Measurements from ENCODE around the gene GRAMD1B.

DNA sequence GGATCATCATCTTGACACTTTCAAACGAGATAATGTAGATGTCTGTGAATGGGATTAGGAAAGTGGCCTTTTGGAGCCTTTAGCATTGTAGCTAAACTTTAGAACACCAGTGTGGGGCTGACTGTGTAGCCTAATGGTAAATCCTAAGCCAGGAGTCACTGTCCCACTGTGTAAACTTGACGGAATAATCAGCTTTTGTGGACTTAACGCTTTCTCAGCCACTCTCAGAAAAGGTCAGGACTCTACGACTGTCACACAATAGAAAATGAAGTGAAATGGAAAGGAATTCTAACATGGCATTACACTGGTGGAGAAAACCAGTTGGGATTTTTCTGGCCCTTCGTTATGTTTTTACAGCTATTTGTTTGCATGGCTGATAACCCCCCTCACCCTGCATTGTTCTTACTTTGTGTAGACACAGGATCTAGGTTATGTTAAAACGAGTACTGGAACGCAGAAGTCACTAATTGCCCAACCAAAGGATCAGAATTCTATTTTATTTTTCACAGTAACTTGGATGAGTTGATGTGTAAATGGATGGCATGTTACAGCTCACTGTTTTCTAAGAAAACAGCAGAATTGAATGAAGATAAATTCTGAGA lies 22.0 kb upstream of the GRAMD1B start:
- TF ChIP-seq, protein P1, sequence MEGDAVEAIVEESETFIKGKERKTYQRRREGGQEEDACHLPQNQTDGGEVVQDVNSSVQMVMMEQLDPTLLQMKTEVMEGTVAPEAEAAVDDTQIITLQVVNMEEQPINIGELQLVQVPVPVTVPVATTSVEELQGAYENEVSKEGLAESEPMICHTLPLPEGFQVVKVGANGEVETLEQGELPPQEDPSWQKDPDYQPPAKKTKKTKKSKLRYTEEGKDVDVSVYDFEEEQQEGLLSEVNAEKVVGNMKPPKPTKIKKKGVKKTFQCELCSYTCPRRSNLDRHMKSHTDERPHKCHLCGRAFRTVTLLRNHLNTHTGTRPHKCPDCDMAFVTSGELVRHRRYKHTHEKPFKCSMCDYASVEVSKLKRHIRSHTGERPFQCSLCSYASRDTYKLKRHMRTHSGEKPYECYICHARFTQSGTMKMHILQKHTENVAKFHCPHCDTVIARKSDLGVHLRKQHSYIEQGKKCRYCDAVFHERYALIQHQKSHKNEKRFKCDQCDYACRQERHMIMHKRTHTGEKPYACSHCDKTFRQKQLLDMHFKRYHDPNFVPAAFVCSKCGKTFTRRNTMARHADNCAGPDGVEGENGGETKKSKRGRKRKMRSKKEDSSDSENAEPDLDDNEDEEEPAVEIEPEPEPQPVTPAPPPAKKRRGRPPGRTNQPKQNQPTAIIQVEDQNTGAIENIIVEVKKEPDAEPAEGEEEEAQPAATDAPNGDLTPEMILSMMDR (conservative IDR thresholded peaks at IDR 0.05 in 1 of 2, IDR thresholded peaks at IDR 0.05 in 1 of 2; ENCODE audit: low read depth in 1 of 2, low read length in 2 of 2): no peak
- TF ChIP-seq EZH2 (IDR thresholded peaks at IDR 0.05; ENCODE audit: low read length, missing control alignments): no peak

Measured in fibroblast of lung (primary cell).